K562 (cell line): ENCODE data around the gene HSPA2. TPM values are rescaled to one million over a fixed set of nuclear protein-coding genes. Genes with fewer than 3 reads are reported as not detected.

Source experiments
- ATAC-seq: fragments of 200-7000 bp; cut with Tn5 transposase; 3 replicates; pipeline ENCODE4 v1.9.1; 2020; ENCODE audit warnings: moderate library complexity
- BruUV-seq: library from RNA; stranded (reverse); fragments of 400-500 nt; replicated peaks from 2 replicates; lab custom pipeline; 2021; lab: Mats Ljungman, UMichigan
- CTCF ChIA-PET: fragments of 300-600 bp; formaldehyde crosslinking; extraction: SDS; loops from one replicate; lab custom pipeline; 2021; ENCODE audit warnings: low intra/inter-chr PET ratio; lab: Yijun Ruan, JAX
- POLR2A ChIA-PET: fragments of 300-600, 350-650 bp; sonication (Branson Sonifier 250); formaldehyde crosslinking; extraction: SDS; loops from one replicate; lab custom pipeline; 2021; ENCODE audit warnings: antibody characterized with exemption, inconsistent platforms; lab: Yijun Ruan, JAX
- DNase-seq, 4 experiments: peaks; one replicate each; pipeline versions ENCODE4 v3.0.0 to v3.0.0-alpha.2; 2011 to 2018; ENCODE audit warnings: low spot score in 3 of 4, mixed read lengths in 3 of 4; ENCODE audit errors: extremely low read depth in 1 of 4
- FAIRE-seq: peaks from 2 replicates; lab custom pipeline; 2011; peaks lifted over from hg19 to GRCh38; lab: Jason Lieb, UNC
- H2AFZ ChIP-seq: 2 replicates; pipeline ENCODE4 v1.6.0; 2011; ENCODE audit warnings: low read depth, low read length, control low read depth, inconsistent platforms
- H3K27ac ChIP-seq: fragments of 200-600 bp; 3 replicates; pipeline ENCODE4 v1.8.0; 2011; ENCODE audit warnings: low read depth, mild to moderate bottlenecking, control low read depth, inconsistent platforms, low read length, moderate library complexity, mixed read lengths; ENCODE audit errors: extremely low read depth
- H3K27me3 ChIP-seq, 2 experiments: fragments of 300-600 bp in 1 of 2; 2 replicates in 1 of 2; 3 replicates in 1 of 2; pipeline versions ENCODE4 v1.6.0 to v1.8.0; 2011; ENCODE audit warnings: inconsistent platforms in 2 of 2, low read length in 2 of 2, mild to moderate bottlenecking in 1 of 2, mixed read lengths in 1 of 2, moderate library complexity in 1 of 2; ENCODE audit not compliant: control insufficient read depth in 2 of 2, insufficient read depth in 2 of 2
- H3K36me3 ChIP-seq: fragments of 300-600 bp; 3 replicates; pipeline ENCODE4 v1.8.0; 2011; ENCODE audit warnings: mild to moderate bottlenecking, low read length, inconsistent platforms; ENCODE audit not compliant: control insufficient read depth, insufficient read depth
- H3K4me1 ChIP-seq, 2 experiments: fragments of 200-600 bp in 1 of 2; replicated peaks in 1 of 2; 2 replicates in 1 of 2; 3 replicates in 1 of 2; pipeline versions ENCODE4 v1.5.1 to v1.8.0; 2011; ENCODE audit warnings: inconsistent platforms in 2 of 2, low read length in 2 of 2, mild to moderate bottlenecking in 1 of 2, mixed read lengths in 1 of 2, moderate library complexity in 1 of 2; ENCODE audit not compliant: control insufficient read depth in 2 of 2, insufficient read depth in 2 of 2
- H3K4me2 ChIP-seq: 2 replicates; pipeline ENCODE4 v1.6.1; 2011; ENCODE audit warnings: low read length, control low read depth, inconsistent platforms, mixed read lengths; ENCODE audit not compliant: insufficient read depth
- H3K4me3 ChIP-seq: fragments of 200-600 bp; sonication (generic), shearing (Covaris generic); 2 replicates; pipeline ENCODE4 v1.5.1; 2016; ENCODE audit warnings: control low read depth, inconsistent platforms
- H3K79me2 ChIP-seq: fragments of 200-600 bp; 3 replicates; pipeline ENCODE4 v1.8.0; 2011; ENCODE audit warnings: low read length, inconsistent platforms; ENCODE audit not compliant: control insufficient read depth, insufficient read depth
- H3K9ac ChIP-seq, 2 experiments: 2 replicates each; pipeline versions ENCODE4 v1.6.0 to v1.6.1; 2011; ENCODE audit warnings: low read depth in 2 of 2, low read length in 2 of 2, control low read depth in 1 of 2, inconsistent platforms in 1 of 2, mild to moderate bottlenecking in 1 of 2, mixed read lengths in 1 of 2; ENCODE audit not compliant: insufficient read depth in 1 of 2
- H3K9me1 ChIP-seq: one replicate; pipeline ENCODE4 v1.6.0; 2011; ENCODE audit warnings: inconsistent platforms, mild to moderate bottlenecking, low read length, moderate library complexity; ENCODE audit not compliant: control insufficient read depth, insufficient read depth
- H3K9me3 ChIP-seq: replicated peaks from 2 replicates; pipeline ENCODE4 v1.5.1; 2011; ENCODE audit warnings: low read depth, low read length, inconsistent platforms; ENCODE audit not compliant: control insufficient read depth, insufficient read depth
- H4K20me1 ChIP-seq: replicated peaks from 2 replicates; pipeline ENCODE4 v1.6.1; 2011; ENCODE audit warnings: low read length, inconsistent platforms, mixed read lengths; ENCODE audit not compliant: control insufficient read depth, insufficient read depth
- E2F5 ChIP-seq: sonication (generic); formaldehyde crosslinking; IDR thresholded peaks from 2 replicates; pipeline ENCODE4 v1.8.0; 2022; ENCODE audit warnings: mild to moderate bottlenecking, missing genetic modification reagents
- FOXA1 ChIP-seq: fragments of 450-650 bp; IDR thresholded peaks from 2 replicates; pipeline ENCODE4 v1.6.1; 2016; ENCODE audit warnings: mild to moderate bottlenecking, borderline replicate concordance
- GABPB1 ChIP-seq: sonication (generic); formaldehyde crosslinking; IDR thresholded peaks from 2 replicates; pipeline ENCODE4 v1.8.0; 2022; ENCODE audit warnings: mild to moderate bottlenecking, missing genetic modification reagents
- MCM2 ChIP-seq: fragments of 450-650 bp; IDR thresholded peaks from 2 replicates; pipeline ENCODE4 v1.6.1; 2017; ENCODE audit warnings: low read depth, mild to moderate bottlenecking
- ZBTB33 ChIP-seq: sonication (generic); formaldehyde crosslinking; IDR thresholded peaks from 2 replicates; pipeline ENCODE4 v1.8.1; 2023; ENCODE audit warnings: mild to moderate bottlenecking, missing genetic modification reagents
- WGBS: fragments of 100-300 bp; shearing (Covaris generic); methylation state at CpG from one replicate; pipeline ENCODE4 v1.1.6; 2016; ENCODE audit warnings: low coverage, mixed read lengths; ENCODE audit not compliant: insufficient coverage; ENCODE audit errors: missing lambda C conversion rate; 5-methylcytosine and 5-hydroxymethylcytosine counted together
- in situ Hi-C: fragments of 300-500 bp; cut with MboI; formaldehyde crosslinking; loops from 4 replicates; pipeline ENCODE4 v1.15.0; 2018; ENCODE audit warnings: inconsistent platforms, mixed read lengths
- intact Hi-C: fragments of 100-400 bp; cut with micrococcal nuclease; formaldehyde crosslinking; loops from 2 replicates; pipeline ENCODE4 v1.14.2; 2022
- polyA plus RNA-seq, 8 experiments: library from polyadenylated mRNA; depleted of rRNA in 4 of 8; stranded (reverse) in 5 of 8; unstranded in 3 of 8; fragments of >200 nt; fragmentation: Nextera tagmentation in 2 of 8; fragmentation: Illumina TruSeq in 1 of 8; extraction: Ambion mirVana in 2 of 8; extraction: Trizol in 1 of 8; gene quantifications; 2 replicates each; pipeline versions ENCODE4 v1.2.1 to v1.2.3, GENCODE V29; 2011 to 2014; ENCODE audit warnings: inconsistent platforms in 1 of 8, missing spikeins in 1 of 8
- total RNA-seq, 7 experiments: library from RNA; depleted of rRNA in 6 of 7; stranded (reverse); fragments of >200 nt in 6 of 7; fragmentation: Illumina TruSeq in 2 of 7; extraction: Trizol in 2 of 7; gene quantifications; 2 replicates each; pipeline versions ENCODE4 v1.2.1 to v1.2.3, GENCODE V29; 2011 to 2021; ENCODE audit warnings: low replicate concordance in 1 of 7

The HSPA2 gene
- total and polyA plus RNA-seq, 9 of the 15 experiments (the other 6 are each of a cell fraction or from before 2014, with no cell fraction given): not detected

GRCh38 chr14:64563696-64564095 is 23.2 kb downstream of the HSPA2 start (continued):
- no peak for TF ChIP-seq GABPB1 (CRISPR knock-in tag)
- no peak for TF ChIP-seq E2F5 (CRISPR knock-in tag)
- TF ChIP-seq ZBTB33 (CRISPR knock-in tag): no peak

GRCh38 chr14:64566651-64567122 is 26.1 kb downstream of the HSPA2 start:
- Histone ChIP-seq H3K79me2 (no peaks in the 10 kb centered on the region), H3K4me3 (no peak overlapping the region), H4K20me1 (no peaks in the 10 kb centered on the region), H3K27me3 (peaks cover 10 to 11% of the 10 kb centered on the region in 2 experiments; a peak in 4 of 5 replicates), H3K36me3 (no peaks in the 10 kb centered on the region), H2AFZ (no peak overlapping the region), H3K27ac (no peak overlapping the region), H3K9ac (no peak overlapping the region), H3K9me1 (no peaks in the 10 kb centered on the region), H3K9me3 (no peaks in the 10 kb centered on the region), H3K4me1 (no peaks in the 10 kb centered on the region), H3K4me2 (no peak overlapping the region)
- 0% methylated on average over 4 of the region's 5 CpGs for WGBS
- ChIA-PET POLR2A (interaction anchor here (0.8 kb wide), 1 partner anchor 13 kb away, joined by 3 read pairs; no protein-coding TSS in a partner anchor), CTCF (no interaction called here)
- FAIRE-seq (no peak), DNase-seq (no peak), ATAC-seq (no peak)
- TF ChIP-seq MCM2 (no peak), FOXA1 (no peak)
- intact Hi-C loops (no loop called here), in situ Hi-C loops (no loop called here)
- no TSS peak for BruUV-seq
